ENCODE results near the gene PBLD.
"Not testable (repeated sequence)": the region's sequence is repeated elsewhere in the genome, so short reads cannot be mapped to it uniquely, and the experiment has no call there.

PBLD gene

DNA sequence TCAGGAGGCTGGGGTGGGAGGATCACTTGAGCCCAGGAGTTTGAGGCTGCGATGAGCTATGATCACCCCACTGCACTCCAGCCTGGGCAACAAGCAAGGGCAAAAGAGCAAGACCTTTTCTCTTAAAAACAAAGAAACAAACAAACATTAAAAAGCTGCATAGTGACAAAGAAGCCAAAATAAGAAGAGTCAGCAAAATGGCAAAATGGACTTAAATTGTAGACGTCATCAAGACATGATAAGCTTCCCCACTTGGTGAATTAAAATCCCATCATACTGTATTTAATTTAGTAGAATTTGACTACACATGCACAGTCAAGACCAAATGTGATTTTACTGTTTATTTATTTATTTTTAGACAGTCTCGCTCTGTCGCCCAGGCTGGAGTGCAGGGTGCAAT is 52.0 kb downstream of the PBLD start:
- no peak for TF ChIP-seq CTCF (IDR thresholded peaks at IDR 0.05; ENCODE audit: borderline replicate concordance, insufficient read depth, low read depth, low read length)
- H3K4me3 ChIP-seq (ENCODE audit: low read depth, low read length) = no peak overlapping the region

GRCh38 chr10:68278906-68279753 is 53.6 kb downstream of the PBLD start:
- not testable (repeated sequence) for H3K4me3 ChIP-seq (ENCODE audit: low read depth, low read length)

- H3K4me3 ChIP-seq (ENCODE audit: low read depth, low read length) = not testable (repeated sequence)
Observed at GRCh38 chr10:68277814-68278213, 54.9 kb downstream of the PBLD start.

- H3K4me3 ChIP-seq (ENCODE audit: low read depth, low read length) = no peak overlapping the region
- no peak for TF ChIP-seq CTCF (IDR thresholded peaks at IDR 0.05; ENCODE audit: borderline replicate concordance, insufficient read depth, low read depth, low read length)
Observed at GRCh38 chr10:68276224-68276623, 56.5 kb downstream of the PBLD start.

DNA sequence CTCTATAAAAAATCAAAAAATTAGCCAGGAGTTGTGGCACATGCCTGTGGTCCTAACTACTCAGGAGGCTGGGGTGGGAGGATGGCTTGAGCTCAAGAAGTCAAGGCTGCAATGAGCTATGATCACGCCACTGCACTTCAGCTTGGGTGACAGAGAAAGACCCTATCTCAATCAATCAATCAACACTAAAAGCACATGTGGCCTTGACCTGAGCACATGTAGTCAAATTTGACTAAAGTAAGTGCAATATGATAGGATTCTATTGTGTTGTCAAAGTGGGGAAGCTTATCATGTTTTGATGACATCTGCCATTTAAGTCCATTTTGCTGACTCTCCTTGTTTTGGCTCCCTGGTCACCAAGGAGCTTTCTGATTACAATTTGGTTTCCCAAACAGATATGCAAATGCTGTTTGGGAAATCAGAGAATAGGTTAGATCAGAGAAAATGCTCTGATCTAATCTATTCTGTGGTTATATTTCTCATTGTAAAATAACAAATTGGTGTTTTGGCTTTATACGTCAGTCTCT is 57.1 kb downstream of the PBLD start:
- no peak for TF ChIP-seq CTCF (IDR thresholded peaks at IDR 0.05; ENCODE audit: borderline replicate concordance, insufficient read depth, low read depth, low read length)
- no peak overlapping the region for H3K4me3 ChIP-seq (ENCODE audit: low read depth, low read length)

GRCh38 chr10:68272833-68273232 is 59.9 kb downstream of the PBLD start:
- H3K4me3 ChIP-seq (ENCODE audit: low read depth, low read length) = no peak overlapping the region
- no peak for TF ChIP-seq CTCF (IDR thresholded peaks at IDR 0.05; ENCODE audit: borderline replicate concordance, insufficient read depth, low read depth, low read length)

DNA sequence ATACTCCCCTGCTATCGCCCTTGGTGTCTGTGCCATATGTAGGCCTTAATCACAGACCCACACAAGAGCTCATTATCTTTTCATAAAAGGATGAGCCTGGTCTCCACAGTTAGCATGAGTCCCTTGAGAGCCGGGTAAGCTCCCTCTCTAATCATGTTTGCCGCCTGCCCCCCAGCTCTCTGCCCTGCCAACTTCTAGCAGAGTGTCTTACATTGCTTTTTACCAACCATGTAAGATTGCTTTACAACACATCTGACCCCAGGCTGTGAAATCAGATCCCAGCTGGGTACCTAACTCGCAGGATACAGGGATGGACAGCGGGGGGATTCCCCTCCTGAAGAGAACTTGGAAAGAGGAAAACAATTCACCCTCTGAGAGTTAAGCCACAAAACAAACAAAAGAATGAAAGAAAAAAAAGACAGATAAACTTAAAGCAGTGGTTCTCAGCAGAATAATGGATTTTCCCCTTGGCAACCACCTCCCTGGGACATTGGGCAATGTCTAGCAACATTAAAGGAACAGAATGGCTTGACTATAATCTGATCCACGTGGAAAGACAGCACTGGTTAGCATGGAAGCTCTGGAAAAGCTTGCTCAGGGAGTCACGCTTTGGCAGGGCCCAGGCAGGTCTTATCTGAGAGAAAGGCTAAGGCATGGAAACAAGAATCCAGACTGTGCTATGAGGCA is 61.4 kb downstream of the PBLD start:
- H3K4me3 ChIP-seq (ENCODE audit: low read depth, low read length) = no peak overlapping the region
- TF ChIP-seq CTCF (IDR thresholded peaks at IDR 0.05; ENCODE audit: borderline replicate concordance, insufficient read depth, low read depth, low read length) = no peak
